ENCODE data around the gene SPANXA2. TPM values are rescaled to one million over a fixed set of nuclear protein-coding genes. Genes with fewer than 3 reads are reported as not detected.

The SPANXA2 gene, protein sequence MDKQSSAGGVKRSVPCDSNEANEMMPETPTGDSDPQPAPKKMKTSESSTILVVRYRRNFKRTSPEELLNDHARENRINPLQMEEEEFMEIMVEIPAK
- 0.21 to 0.27 TPM (median 0.21 TPM) in 3 of 5 replicates, not detected in the others for total RNA-seq (2022; extraction: Qiagen RNA extraction; ENCODE audit: low read depth)

DNA sequence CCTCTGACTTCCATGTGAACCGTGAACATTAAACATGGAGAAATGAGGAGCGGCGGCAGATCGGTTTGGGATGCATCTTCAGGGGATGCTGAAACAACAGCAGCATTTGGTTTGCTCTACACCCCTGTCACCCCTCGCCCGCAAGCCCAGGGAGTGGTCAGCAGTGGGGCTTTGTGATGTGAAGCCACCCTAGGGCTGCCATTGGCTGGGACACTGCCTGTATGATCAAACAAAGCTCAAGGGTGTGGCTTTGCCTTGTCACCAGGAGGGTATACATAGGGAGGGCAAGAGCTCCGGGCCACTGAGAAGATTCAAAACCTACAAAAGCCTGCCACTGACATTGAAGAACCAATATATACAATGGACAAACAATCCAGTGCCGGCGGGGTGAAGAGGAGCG is at the start of gene SPANXA2:
Gene SPANXA2 (plus strand): TSS at position 301 of the 400 bp plus-strand sequence. CDS start 60 bp downstream, at position 361.

DNA sequence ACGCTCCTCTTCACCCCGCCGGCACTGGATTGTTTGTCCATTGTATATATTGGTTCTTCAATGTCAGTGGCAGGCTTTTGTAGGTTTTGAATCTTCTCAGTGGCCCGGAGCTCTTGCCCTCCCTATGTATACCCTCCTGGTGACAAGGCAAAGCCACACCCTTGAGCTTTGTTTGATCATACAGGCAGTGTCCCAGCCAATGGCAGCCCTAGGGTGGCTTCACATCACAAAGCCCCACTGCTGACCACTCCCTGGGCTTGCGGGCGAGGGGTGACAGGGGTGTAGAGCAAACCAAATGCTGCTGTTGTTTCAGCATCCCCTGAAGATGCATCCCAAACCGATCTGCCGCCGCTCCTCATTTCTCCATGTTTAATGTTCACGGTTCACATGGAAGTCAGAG is 4.9 kb upstream of the SPANXA2 start, which contains the start of gene SPANXA1:
Gene SPANXA1 (minus strand): TSS at position 101 of the 400 bp plus-strand sequence. CDS start 60 bp downstream, at position 41.

Other genes with a start within 250 kb of the SPANXA2 start
- 0.21 to 0.27 TPM (median 0.21 TPM) in 3 of 5 replicates, not detected in the others for gene SPANXA1, start 5.0 kb upstream of the SPANXA2 start, total RNA-seq (2022; extraction: Qiagen RNA extraction; ENCODE audit: low read depth)
- not detected in 5 replicates for gene SPANXD, start 109.0 kb downstream of the SPANXA2 start, total RNA-seq (2022; extraction: Qiagen RNA extraction; ENCODE audit: low read depth)
- not detected in 5 replicates for gene MAGEC3, start 248.6 kb downstream of the SPANXA2 start, total RNA-seq (2022; extraction: Qiagen RNA extraction; ENCODE audit: low read depth)